ENCODE results near the gene SERPINI2. TPM values are rescaled to one million over a fixed set of nuclear protein-coding genes. Genes with fewer than 3 reads are reported as not detected.

SERPINI2 gene
- total RNA-seq, 2 experiments from 2014 or later: not detected

- no peaks in the 10 kb centered on the region for H4K20me1 ChIP-seq (ENCODE audit: insufficient read depth, low read length)
- CTCF ChIA-PET (ENCODE audit: unreplicated experiment): no interaction called here
Observed at GRCh38 chr3:167483708-167484475, 10.1 kb upstream of the SERPINI2 start.

GRCh38 chr3:167481164-167481563, 7.3 kb upstream of the SERPINI2 start:
- Histone ChIP-seq H3K79me2 (ENCODE audit: insufficient read depth, low read depth, low read length) (no peaks in the 10 kb centered on the region), H4K20me1 (ENCODE audit: insufficient read depth, low read length) (no peaks in the 10 kb centered on the region), H3K9me3 (ENCODE audit: low read length) (no peaks in the 10 kb centered on the region), H3K36me3 (ENCODE audit: insufficient read depth, low read length) (no peaks in the 10 kb centered on the region), H3K27ac (ENCODE audit: low read depth, low read length, poor library complexity, severe bottlenecking) (no peak overlapping the region), H3K4me2 (ENCODE audit: low read length) (no peak overlapping the region), H3K4me3 (ENCODE audit: low read depth, low read length, poor library complexity, severe bottlenecking) (no peak overlapping the region), H3K9me2 (ENCODE audit: insufficient read depth, low read length) (no peaks in the 10 kb centered on the region), H3K4me1 (ENCODE audit: insufficient read depth, low read length, poor library complexity, severe bottlenecking) (no peaks in the 10 kb centered on the region), H2AFZ (ENCODE audit: low read length) (no peak overlapping the region)
- no TSS peak for BruUV-seq (replicated peaks)
- DNase-seq (ENCODE audit: low spot score): no peak
- intact Hi-C loops (cut with micrococcal nuclease; ENCODE audit: unreplicated experiment): no loop called here
- ChIA-PET CTCF (ENCODE audit: unreplicated experiment) (no interaction called here), POLR2A (interaction anchor here (0.9 kb wide), 1 partner anchor 122 kb away, joined by 3 read pairs; no protein-coding TSS in a partner anchor)
- TF ChIP-seq EZH2phosphoT487 (IDR thresholded peaks at IDR 0.05; ENCODE audit: borderline replicate concordance, low read depth, low read length): no peak
- TF ChIP-seq CTCF (conservative IDR thresholded peaks at IDR 0.05; ENCODE audit: low read length): no peak

More at GRCh38 chr3:167483708-167484475, 10.1 kb upstream of the SERPINI2 start:
- H3K4me2 ChIP-seq (ENCODE audit: low read length): no peak overlapping the region
- intact Hi-C loops (cut with micrococcal nuclease; ENCODE audit: unreplicated experiment): no loop called here
- no peak overlapping the region for H3K4me3 ChIP-seq (ENCODE audit: low read depth, low read length, poor library complexity, severe bottlenecking)
- DNase-seq (ENCODE audit: low spot score): no peak
- TF ChIP-seq CTCF (conservative IDR thresholded peaks at IDR 0.05; ENCODE audit: low read length) (no peak), EZH2phosphoT487 (IDR thresholded peaks at IDR 0.05; ENCODE audit: borderline replicate concordance, low read depth, low read length) (no peak)
- H3K27ac ChIP-seq (ENCODE audit: low read depth, low read length, poor library complexity, severe bottlenecking): no peak overlapping the region
- no peaks in the 10 kb centered on the region for H3K79me2 ChIP-seq (ENCODE audit: insufficient read depth, low read depth, low read length)
- BruUV-seq (replicated peaks): no TSS peak
- POLR2A ChIA-PET: interaction anchor here (0.7 kb wide), 1 partner anchor 119 kb away, joined by 3 read pairs; no protein-coding TSS in a partner anchor
- no peaks in the 10 kb centered on the region for H3K9me2 ChIP-seq (ENCODE audit: insufficient read depth, low read length)
- no peaks in the 10 kb centered on the region for H3K36me3 ChIP-seq (ENCODE audit: insufficient read depth, low read length)
- no peaks in the 10 kb centered on the region for H3K9me3 ChIP-seq (ENCODE audit: low read length)
- no peak overlapping the region for H2AFZ ChIP-seq (ENCODE audit: low read length)
- no peaks in the 10 kb centered on the region for H3K4me1 ChIP-seq (ENCODE audit: insufficient read depth, low read length, poor library complexity, severe bottlenecking)

GRCh38 chr3:167480748-167481147, 6.9 kb upstream of the SERPINI2 start:
- no peak for DNase-seq (ENCODE audit: low spot score)
- Histone ChIP-seq H3K79me2 (ENCODE audit: insufficient read depth, low read depth, low read length) (no peaks in the 10 kb centered on the region), H3K9me2 (ENCODE audit: insufficient read depth, low read length) (no peaks in the 10 kb centered on the region), H3K27ac (ENCODE audit: low read depth, low read length, poor library complexity, severe bottlenecking) (no peak overlapping the region), H2AFZ (ENCODE audit: low read length) (no peak overlapping the region), H4K20me1 (ENCODE audit: insufficient read depth, low read length) (no peaks in the 10 kb centered on the region), H3K4me3 (ENCODE audit: low read depth, low read length, poor library complexity, severe bottlenecking) (no peak overlapping the region), H3K9me3 (ENCODE audit: low read length) (no peaks in the 10 kb centered on the region), H3K36me3 (ENCODE audit: insufficient read depth, low read length) (no peaks in the 10 kb centered on the region), H3K4me1 (ENCODE audit: insufficient read depth, low read length, poor library complexity, severe bottlenecking) (no peaks in the 10 kb centered on the region), H3K4me2 (ENCODE audit: low read length) (no peak overlapping the region)
- CTCF ChIA-PET (ENCODE audit: unreplicated experiment): no interaction called here
- POLR2A ChIA-PET: interaction anchor here (0.9 kb wide), 1 partner anchor 122 kb away, joined by 3 read pairs; no protein-coding TSS in a partner anchor
- intact Hi-C loops (cut with micrococcal nuclease; ENCODE audit: unreplicated experiment): no loop called here
- TF ChIP-seq EZH2phosphoT487 (IDR thresholded peaks at IDR 0.05; ENCODE audit: borderline replicate concordance, low read depth, low read length) (no peak), CTCF (conservative IDR thresholded peaks at IDR 0.05; ENCODE audit: low read length) (no peak)
- BruUV-seq (replicated peaks): no TSS peak

All from OCI-LY7 (cell line).